Loucy (cell line): ENCODE data around the gene CHTOP.

ENCODE experiments used
- EZH2phosphoT487 ChIP-seq: fragments of 200-600 bp; IDR thresholded peaks from 2 replicates; pipeline ENCODE4 v1.6.1; 2018; ENCODE audit warnings: antibody characterized with exemption, mild to moderate bottlenecking, moderate library complexity, borderline replicate concordance
- TF ChIP-seq, protein P1 (sequence below): fragments of 200-600 bp; sonication (generic); conservative IDR thresholded peaks from 2 replicates; pipeline ENCODE4 v1.5.1; 2014; ENCODE audit warnings: mild to moderate bottlenecking, antibody characterized with exemption, low read length

DNA sequence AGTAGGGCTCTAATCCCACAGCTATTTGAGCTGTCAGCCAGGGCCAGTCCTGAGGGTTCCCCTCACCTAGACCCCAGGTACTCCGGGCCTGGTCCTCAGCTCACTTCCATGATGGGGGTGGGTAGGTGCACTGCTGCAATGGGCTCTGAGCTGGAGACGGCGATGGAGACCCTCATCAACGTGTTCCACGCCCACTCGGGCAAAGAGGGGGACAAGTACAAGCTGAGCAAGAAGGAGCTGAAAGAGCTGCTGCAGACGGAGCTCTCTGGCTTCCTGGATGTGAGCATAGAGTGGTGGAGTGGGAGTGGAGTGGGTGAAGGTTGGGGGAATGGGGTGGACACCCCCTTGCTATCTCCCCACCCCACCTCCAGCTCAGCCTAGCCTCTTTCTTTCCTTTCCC lies 3.5 kb upstream of the CHTOP start:
- no peak for TF ChIP-seq EZH2phosphoT487
- TF ChIP-seq, protein P1, sequence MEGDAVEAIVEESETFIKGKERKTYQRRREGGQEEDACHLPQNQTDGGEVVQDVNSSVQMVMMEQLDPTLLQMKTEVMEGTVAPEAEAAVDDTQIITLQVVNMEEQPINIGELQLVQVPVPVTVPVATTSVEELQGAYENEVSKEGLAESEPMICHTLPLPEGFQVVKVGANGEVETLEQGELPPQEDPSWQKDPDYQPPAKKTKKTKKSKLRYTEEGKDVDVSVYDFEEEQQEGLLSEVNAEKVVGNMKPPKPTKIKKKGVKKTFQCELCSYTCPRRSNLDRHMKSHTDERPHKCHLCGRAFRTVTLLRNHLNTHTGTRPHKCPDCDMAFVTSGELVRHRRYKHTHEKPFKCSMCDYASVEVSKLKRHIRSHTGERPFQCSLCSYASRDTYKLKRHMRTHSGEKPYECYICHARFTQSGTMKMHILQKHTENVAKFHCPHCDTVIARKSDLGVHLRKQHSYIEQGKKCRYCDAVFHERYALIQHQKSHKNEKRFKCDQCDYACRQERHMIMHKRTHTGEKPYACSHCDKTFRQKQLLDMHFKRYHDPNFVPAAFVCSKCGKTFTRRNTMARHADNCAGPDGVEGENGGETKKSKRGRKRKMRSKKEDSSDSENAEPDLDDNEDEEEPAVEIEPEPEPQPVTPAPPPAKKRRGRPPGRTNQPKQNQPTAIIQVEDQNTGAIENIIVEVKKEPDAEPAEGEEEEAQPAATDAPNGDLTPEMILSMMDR, result no peak
